HEK293 (cell line): ENCODE measurements around the gene DNAH7.

Source experiments
- CTCF ChIA-PET: fragments of 350-600 bp; formaldehyde crosslinking; extraction: SDS; loops from one replicate; lab custom pipeline; 2021; ENCODE audit warnings: antibody characterized with exemption; lab: Yijun Ruan, JAX
- POLR2A ChIA-PET: fragments of 300-600 bp; formaldehyde crosslinking; extraction: SDS; loops from one replicate; lab custom pipeline; 2020; ENCODE audit warnings: antibody characterized with exemption, inconsistent platforms; lab: Yijun Ruan, JAX
- H3K27ac ChIP-seq: fragments of 200-500 bp; sonication (Bioruptor generic); 2 replicates; pipeline ENCODE4 v1.5.1; 2014; ENCODE audit warnings: low read depth, low read length, control low read depth, inconsistent platforms; ENCODE audit errors: extremely low read depth
- H3K36me3 ChIP-seq, 2 experiments: fragments of 200-500 bp in 1 of 2; sonication (Bioruptor generic) in 1 of 2; 1 replicate in 1 of 2; 2 replicates in 1 of 2; pipeline ENCODE4 v1.5.1; 2014 to 2017; ENCODE audit warnings: inconsistent platforms in 2 of 2, low read length in 2 of 2; ENCODE audit not compliant: control insufficient read depth in 2 of 2, insufficient read depth in 1 of 2
- H3K4me1 ChIP-seq: fragments of 200-500 bp; sonication (Bioruptor generic); 2 replicates; pipeline ENCODE4 v1.5.1; 2014; ENCODE audit warnings: mild to moderate bottlenecking, low read length, inconsistent platforms; ENCODE audit not compliant: control insufficient read depth, insufficient read depth
- H3K4me3 ChIP-seq: 2 replicates; pipeline ENCODE4 v1.5.1; 2011; ENCODE audit warnings: low read depth, mild to moderate bottlenecking, control low read depth, low read length, moderate library complexity
- H3K9me3 ChIP-seq: fragments of 200-500 bp; sonication (Bioruptor generic); 2 replicates; pipeline ENCODE4 v1.5.1; 2014; ENCODE audit warnings: low read depth, low read length, inconsistent platforms; ENCODE audit not compliant: control insufficient read depth, insufficient read depth
- AEBP2 ChIP-seq: fragments of 450-650 bp; formaldehyde crosslinking; IDR thresholded peaks from 2 replicates; pipeline ENCODE4 v1.5.1; 2016; ENCODE audit warnings: missing biosample characterization, missing genetic modification characterization, borderline replicate concordance
- ELK4 ChIP-seq: IDR thresholded peaks from 2 replicates; pipeline ENCODE4 v1.6.1; 2011; ENCODE audit warnings: mild to moderate bottlenecking, low read depth, low read length, borderline replicate concordance
- MYNN ChIP-seq: fragments of 450-650 bp; formaldehyde crosslinking; IDR thresholded peaks from 2 replicates; pipeline ENCODE4 v1.5.1; 2016; ENCODE audit warnings: missing biosample characterization, missing genetic modification characterization, borderline replicate concordance
- SCRT1 ChIP-seq: fragments of 450-650 bp; formaldehyde crosslinking; IDR thresholded peaks from 2 replicates; pipeline ENCODE4 v1.5.1; 2016; ENCODE audit warnings: missing biosample characterization, missing genetic modification characterization, borderline replicate concordance
- SP7 ChIP-seq: fragments of 450-650 bp; formaldehyde crosslinking; IDR thresholded peaks from 2 replicates; pipeline ENCODE4 v1.5.1; 2016; ENCODE audit warnings: missing biosample characterization, missing genetic modification characterization
- ZBTB10 ChIP-seq: fragments of 450-650 bp; formaldehyde crosslinking; IDR thresholded peaks from 2 replicates; pipeline ENCODE4 v1.5.1; 2016; ENCODE audit warnings: missing biosample characterization, missing genetic modification characterization
- ZBTB21 ChIP-seq: fragments of 450-650 bp; formaldehyde crosslinking; IDR thresholded peaks from 2 replicates; pipeline ENCODE4 v1.5.1; 2017; ENCODE audit warnings: missing biosample characterization, missing genetic modification characterization
- ZNF121 ChIP-seq: fragments of 450-650 bp; formaldehyde crosslinking; IDR thresholded peaks from 2 replicates; pipeline ENCODE4 v1.5.1; 2016; ENCODE audit warnings: missing biosample characterization, missing genetic modification characterization
- ZNF16 ChIP-seq: fragments of 450-650 bp; formaldehyde crosslinking; IDR thresholded peaks from 2 replicates; pipeline ENCODE4 v1.5.1; 2016; ENCODE audit warnings: low read depth, missing biosample characterization, missing genetic modification characterization
- ZNF248 ChIP-seq: fragments of 450-650 bp; formaldehyde crosslinking; IDR thresholded peaks from 2 replicates; pipeline ENCODE4 v1.5.1; 2017; ENCODE audit warnings: missing biosample characterization, missing genetic modification characterization
- ZNF302 ChIP-seq: fragments of 450-650 bp; formaldehyde crosslinking; IDR thresholded peaks from 2 replicates; pipeline ENCODE4 v1.5.1; 2016; ENCODE audit warnings: missing biosample characterization, missing genetic modification characterization, low read depth
- ZNF350 ChIP-seq: fragments of 450-650 bp; formaldehyde crosslinking; IDR thresholded peaks from 2 replicates; pipeline ENCODE4 v1.5.0; 2017; ENCODE audit warnings: missing biosample characterization, mild to moderate bottlenecking, missing genetic modification characterization
- ZNF366 ChIP-seq: fragments of 450-650 bp; formaldehyde crosslinking; conservative IDR thresholded peaks from 2 replicates; pipeline ENCODE4 v1.5.1; 2016; ENCODE audit warnings: missing biosample characterization, missing genetic modification characterization
- ZNF560 ChIP-seq: fragments of 450-650 bp; formaldehyde crosslinking; IDR thresholded peaks from 2 replicates; pipeline ENCODE4 v1.5.1; 2017; ENCODE audit warnings: missing biosample characterization, missing genetic modification characterization, borderline replicate concordance
- ZNF610 ChIP-seq: fragments of 450-650 bp; formaldehyde crosslinking; IDR thresholded peaks from 2 replicates; pipeline ENCODE4 v1.5.1; 2016; ENCODE audit warnings: missing biosample characterization, missing genetic modification characterization, borderline replicate concordance
- ZNF645 ChIP-seq: fragments of 450-650 bp; formaldehyde crosslinking; IDR thresholded peaks from 2 replicates; pipeline ENCODE4; 2016; ENCODE audit warnings: missing biosample characterization, missing genetic modification characterization
- ZNF658 ChIP-seq: fragments of 450-650 bp; formaldehyde crosslinking; IDR thresholded peaks from 2 replicates; pipeline ENCODE4; 2016; ENCODE audit warnings: missing biosample characterization, missing genetic modification characterization
- ZNF670 ChIP-seq: fragments of 450-650 bp; formaldehyde crosslinking; IDR thresholded peaks from 2 replicates; pipeline ENCODE4 v1.5.1; 2016; ENCODE audit warnings: missing biosample characterization, missing genetic modification characterization, low read depth
- ZNF704 ChIP-seq: fragments of 450-650 bp; formaldehyde crosslinking; IDR thresholded peaks from 2 replicates; pipeline ENCODE4 v1.5.1; 2016; ENCODE audit warnings: missing biosample characterization, missing genetic modification characterization
- ZNF830 ChIP-seq: fragments of 450-650 bp; IDR thresholded peaks from 2 replicates; pipeline ENCODE4 v1.5.0; 2018; ENCODE audit warnings: missing biosample characterization, missing genetic modification characterization, low read depth, mild to moderate bottlenecking, moderate library complexity
- ZNF837 ChIP-seq: fragments of 450-650 bp; formaldehyde crosslinking; IDR thresholded peaks from 2 replicates; pipeline ENCODE4 v1.5.1; 2016; ENCODE audit warnings: missing biosample characterization, missing genetic modification characterization

The DNAH7 gene

GRCh38 chr2:196113061-196113974 lies 44.7 kb upstream of the DNAH7 start:
- no peak overlapping the region for H3K27ac ChIP-seq
- H3K36me3 ChIP-seq, result no peaks in the 10 kb centered on the region
- H3K9me3 ChIP-seq, result no peaks in the 10 kb centered on the region
- H3K4me3 ChIP-seq, result no peak overlapping the region
- ChIA-PET POLR2A (no interaction called here), CTCF (interaction anchor here (0.6 to 1.4 kb wide), 2 partner anchors 185 to 234 kb away, joined by 3 read pairs; no protein-coding TSS in a partner anchor)
- TF ChIP-seq ELK4 (no peak), ZNF560 (no peak), ZNF645 (tag by site-specific recombination) (no peak), SCRT1 (tag by site-specific recombination) (no peak), SP7 (tag by site-specific recombination) (no peak), ZNF302 (tag by site-specific recombination) (no peak), ZNF248 (tag by site-specific recombination) (no peak), ZNF837 (no peak), ZNF610 (tag by site-specific recombination) (no peak), ZNF350 (tag by site-specific recombination) (no peak), ZBTB10 (tag by site-specific recombination) (no peak), ZNF16 (tag by site-specific recombination) (no peak), ZNF670 (tag by site-specific recombination) (no peak)
- H3K4me1 ChIP-seq, result no peaks in the 10 kb centered on the region

- Histone ChIP-seq H3K9me3 (no peaks in the 10 kb centered on the region), H3K36me3 (no peaks in the 10 kb centered on the region), H3K27ac (no peak overlapping the region), H3K4me3 (no peak overlapping the region), H3K4me1 (no peaks in the 10 kb centered on the region)
- POLR2A ChIA-PET, result no interaction called here
- CTCF ChIA-PET, result interaction anchor here (1.0 kb wide), 1 partner anchor 9 kb away, joined by 3 read pairs; no protein-coding TSS in a partner anchor
- TF ChIP-seq ZNF658 (tag by site-specific recombination) (no peak), ZNF704 (tag by site-specific recombination) (no peak), ZNF366 (tag by site-specific recombination) (no peak), ZNF121 (tag by site-specific recombination) (no peak), AEBP2 (tag by site-specific recombination) (no peak), MYNN (tag by site-specific recombination) (no peak), ZNF830 (tag by site-specific recombination) (no peak), ZBTB21 (tag by site-specific recombination) (no peak)
- TF ChIP-seq, all 188 proteins: peak for 0
These were observed 43.9 kb upstream of the DNAH7 start for GRCh38 chr2:196112418-196113034.
